ENCODE measurements around the gene PBX1.

Gene PBX1

DNA sequence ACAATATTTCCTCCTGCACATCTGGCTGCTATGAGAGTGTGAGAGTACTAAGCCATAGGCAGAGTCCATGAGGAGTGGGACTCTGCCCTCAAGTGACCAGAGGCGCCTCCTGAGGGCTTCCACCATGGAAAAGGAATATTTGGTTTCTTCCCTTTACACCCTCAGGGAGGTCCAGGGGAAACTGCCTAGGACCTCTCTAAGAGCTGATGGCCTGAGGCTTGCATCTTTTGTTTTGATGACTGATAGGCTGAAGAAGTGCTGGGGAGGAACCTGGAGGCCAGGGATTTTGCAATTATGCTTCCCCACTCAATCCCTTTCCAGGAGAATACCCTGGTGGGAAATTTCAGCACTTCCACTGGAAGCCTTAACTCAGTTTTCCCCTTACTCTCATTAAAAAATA is 111.0 kb downstream of the PBX1 start:
- DNase-seq (ENCODE audit: low read depth), result no peak

DNA sequence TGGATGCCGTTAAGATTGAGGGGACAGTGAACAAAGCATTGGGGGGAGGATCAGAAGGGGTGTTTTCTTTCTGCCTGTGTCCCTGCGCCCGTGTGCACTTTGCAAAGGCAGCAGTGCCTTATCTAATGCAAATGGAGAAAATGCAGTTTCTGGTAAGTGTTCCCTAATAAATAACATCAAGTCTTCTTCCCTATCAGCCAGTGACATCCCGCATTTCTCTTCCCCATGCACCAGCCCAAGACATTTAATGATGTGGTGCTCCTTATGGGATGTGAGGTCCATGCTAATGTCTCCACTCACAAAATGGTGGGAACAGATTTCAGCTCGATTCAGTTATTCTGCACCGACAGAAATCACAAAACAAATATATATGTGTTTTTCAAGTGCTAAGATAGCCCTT is 111.8 kb downstream of the PBX1 start:
- no peak for DNase-seq (ENCODE audit: low read depth)

DNA sequence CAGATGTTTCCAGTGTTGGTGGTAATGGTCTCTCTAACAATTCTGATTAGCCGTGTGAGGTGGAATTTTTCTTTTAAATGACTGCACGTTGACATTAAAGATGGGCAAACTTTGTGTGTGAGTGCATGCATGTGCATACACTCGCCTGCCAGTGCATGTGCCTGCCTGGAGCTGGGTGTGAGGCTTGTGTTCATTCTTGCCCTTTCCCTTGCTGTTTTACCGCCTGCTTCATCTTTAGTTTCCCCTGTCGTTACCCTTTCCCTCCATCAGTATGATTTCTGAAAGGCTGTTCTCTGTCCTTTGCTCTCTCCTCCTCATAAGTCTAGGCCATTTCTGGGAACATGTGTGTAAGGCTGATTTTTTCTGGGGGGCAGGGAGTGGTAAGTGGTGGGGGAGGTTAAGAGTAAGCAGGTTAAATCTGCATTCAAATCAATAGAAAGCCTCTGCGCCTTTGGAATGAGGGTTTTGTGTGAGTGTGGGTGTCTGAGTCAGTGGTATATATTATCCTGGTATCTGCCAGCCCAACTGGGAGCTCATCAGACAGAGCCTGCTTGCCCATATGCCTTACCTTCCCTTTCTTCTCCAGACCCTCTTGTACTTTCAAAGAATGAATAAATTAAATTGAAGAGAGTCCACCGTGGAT is 112.5 kb downstream of the PBX1 start:
- DNase-seq (ENCODE audit: low read depth), result no peak

DNA sequence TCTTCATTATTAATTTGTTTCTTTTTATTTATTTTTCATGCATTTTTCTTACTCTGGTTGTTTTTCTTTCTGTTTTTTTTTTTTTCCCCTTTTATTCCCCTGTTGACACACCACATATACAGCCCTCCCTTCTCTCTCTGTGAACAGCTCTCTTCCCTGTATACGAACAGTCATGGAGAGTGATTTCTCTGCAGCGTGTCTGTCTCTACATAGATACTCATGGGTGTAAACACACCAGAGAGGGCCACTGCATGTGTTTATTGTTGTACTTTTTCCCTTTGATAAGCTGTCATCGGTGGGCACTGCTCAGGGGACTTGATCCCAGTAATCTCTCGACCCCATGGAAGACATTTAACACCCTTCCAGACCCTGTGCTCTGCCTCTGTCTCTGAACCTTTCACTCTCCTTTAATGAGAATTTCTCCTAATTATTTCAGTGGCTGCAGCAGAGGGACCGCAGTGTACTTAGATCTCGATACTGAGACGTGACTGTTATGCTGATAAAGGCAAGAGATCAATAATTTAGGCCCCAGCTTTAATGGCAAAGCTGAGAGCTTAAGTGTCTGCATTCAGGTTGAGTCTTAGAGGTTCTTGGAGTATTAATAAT is 113.1 kb downstream of the PBX1 start:
- no peak for DNase-seq (ENCODE audit: low read depth)

DNA sequence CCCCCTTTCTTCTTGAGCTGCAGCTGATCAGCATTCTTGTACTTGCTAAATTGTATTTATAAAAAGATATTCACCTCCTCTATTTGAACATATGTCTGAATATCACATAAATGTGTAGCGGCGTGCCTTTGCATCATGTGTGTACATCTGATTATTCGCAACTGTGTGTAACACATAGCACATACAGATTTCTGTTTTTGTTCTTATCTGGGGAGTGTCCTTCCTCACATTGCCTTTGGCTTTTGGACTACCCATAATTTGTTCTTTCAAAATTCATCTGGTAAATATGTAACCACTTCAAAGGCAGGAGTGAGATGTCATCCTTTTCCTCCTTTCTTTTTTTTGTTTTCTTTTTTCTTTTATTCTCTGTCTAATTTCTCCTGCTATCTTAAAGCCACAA is 113.6 kb downstream of the PBX1 start:
- DNase-seq (ENCODE audit: low read depth), result no peak

DNA sequence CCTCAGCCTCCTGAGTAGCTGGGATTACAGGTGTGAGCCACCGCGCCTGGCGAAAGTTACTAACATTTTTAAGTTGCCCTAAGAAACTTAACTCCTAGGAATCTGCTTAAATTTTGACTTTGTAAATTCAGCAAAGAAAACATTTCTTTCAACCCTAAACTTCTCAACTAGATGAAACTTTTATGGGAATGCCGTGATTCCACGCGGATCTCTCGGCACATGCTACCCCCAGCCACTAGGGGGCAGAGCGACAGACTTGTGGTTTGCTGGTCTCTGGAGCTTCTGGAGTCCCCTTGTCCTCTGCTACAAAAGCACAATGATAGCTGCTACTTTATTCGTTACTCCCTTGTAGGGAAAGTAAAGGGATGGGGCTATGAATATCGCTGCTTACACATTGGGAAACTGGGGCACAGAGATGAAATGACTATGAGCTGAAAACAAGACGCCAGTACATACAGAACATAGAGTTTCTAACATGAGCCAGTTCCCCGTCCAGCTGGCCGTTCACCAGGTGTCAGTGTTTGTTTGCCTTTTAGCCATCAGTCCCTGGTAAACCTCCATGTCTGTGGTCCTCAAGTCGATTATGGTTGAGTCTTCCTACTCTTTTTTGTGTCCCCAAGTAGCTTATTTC is 114.7 kb downstream of the PBX1 start:
- no peak for DNase-seq (ENCODE audit: low read depth)

DNA sequence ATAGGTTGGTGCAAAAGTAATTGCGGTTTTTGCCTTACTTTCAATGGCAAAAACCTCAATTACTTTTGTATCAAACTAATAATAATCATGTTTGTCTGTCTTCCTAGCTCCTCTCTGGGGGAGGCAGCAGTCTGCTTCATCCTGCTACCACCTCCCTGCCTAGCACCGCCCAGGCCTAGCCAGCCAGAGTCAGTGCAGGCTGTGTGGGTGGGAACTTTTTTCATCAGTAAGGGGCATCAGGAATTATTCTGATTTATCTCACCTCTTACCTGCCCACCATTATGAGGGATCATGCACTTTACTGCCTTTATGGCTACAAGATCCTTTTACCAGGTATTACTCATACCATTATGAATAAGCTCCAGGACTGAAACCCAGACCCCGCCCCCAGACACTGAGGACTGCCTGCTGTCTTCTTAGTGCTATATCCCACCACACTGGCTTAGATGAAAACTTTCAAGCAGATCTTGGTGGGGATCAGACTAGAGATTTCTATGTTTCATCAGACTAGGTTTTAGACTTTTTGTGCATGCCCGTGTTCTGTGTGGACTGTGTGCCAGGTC is 116.4 kb downstream of the PBX1 start:
- no peak for DNase-seq (ENCODE audit: low read depth)

DNA sequence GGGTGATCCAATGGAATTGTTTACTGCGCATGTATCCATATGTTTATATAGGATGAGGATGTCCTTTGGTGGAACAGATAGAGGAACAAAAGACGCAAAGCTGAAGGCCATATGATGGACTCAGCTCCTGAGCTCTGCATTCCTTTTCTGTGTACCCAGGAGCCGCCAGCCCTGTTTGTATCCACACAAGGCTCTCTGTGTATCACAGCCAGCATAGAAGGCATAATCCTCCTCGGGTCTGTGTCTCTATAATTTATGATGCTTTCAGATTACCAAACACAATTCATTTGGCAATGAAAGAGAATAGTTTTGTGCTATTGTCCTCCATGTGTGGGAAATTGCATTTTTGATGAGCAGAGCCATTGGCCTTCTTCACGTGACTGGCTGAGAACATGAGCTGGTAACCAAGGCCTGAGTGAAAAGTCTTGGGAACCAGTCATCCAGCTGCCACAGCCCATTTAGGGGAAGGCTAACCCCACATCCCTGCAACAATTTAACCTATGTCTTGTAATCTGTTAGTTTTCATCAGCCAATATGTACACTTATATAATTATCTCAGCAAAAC is 119.2 kb downstream of the PBX1 start:
- no peak for DNase-seq (ENCODE audit: low read depth)

DNA sequence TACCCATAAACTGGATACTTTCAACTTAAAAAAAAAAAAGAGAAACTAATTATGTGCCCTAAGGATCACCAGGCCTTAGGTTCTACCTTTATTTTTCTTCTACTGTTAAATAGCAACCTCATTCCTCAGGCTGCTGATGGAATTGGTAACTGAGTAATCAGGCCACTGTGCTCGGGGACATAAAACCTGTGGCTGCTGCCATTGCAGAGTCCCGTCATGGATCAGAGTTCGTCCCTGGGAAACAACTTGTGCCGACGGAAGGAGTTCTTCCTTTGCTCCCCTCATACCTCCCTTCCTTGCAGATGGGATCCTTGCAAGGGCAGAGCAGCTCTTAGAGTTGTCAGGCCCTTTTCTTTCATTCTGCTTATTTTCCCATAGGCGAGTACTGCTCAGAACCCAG is 123.6 kb downstream of the PBX1 start:
- no peak for DNase-seq (ENCODE audit: low read depth)

DNA sequence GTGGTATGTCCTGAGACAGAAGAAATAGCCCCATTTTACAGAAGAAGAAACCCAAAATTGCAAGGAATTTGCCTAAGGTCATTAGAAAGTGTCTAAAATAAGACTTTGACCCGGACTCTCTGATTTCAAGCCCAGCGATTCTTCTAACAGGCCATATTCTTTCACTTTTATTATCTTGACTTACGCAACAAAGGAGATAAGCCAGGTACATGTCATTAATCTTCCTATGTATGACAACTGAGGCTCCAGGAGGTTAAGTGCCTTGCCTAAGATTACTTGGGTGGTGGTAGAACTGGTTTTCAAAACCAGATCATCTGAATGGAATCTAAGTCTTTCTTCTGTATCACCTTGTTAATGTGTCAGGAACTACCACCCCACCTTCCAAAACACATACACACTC is 124.3 kb downstream of the PBX1 start:
- no peak for DNase-seq (ENCODE audit: low read depth)

DNA sequence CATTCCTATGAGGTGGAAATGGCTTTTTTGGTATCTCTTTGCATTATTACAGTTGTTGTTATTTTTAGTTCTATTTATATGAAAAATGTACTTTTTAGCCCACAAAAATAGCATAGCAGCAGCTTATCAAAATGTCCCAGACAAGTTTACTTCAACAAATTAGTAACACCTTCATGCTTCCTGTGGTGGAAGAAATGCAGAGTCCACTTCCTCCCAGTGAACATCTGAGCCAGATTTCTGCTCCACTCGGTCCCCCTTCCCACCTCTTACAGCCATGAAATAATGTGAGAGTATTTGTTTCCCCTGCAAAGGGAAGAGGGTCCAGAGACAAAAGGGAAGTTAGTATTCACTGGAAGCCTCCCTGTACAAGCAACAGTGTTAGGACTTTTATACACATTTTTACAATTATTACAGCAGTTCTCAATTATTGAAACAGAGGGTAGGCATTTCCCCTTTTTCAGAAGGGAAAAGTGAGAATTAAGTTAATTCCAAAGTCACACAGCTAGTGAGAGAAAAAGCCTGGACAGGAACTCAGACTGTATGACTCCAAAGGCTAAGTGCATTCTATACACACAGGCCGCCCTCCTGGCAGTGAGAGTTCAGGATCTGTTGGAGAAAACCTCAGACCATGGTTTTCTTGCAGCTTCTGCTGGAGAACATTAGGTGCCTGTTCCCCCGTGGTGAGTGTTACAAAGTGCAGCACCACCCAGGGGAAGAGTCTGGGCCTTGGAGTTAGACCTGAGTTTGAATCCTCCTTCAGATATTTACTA is 126.5 kb downstream of the PBX1 start:
- DNase-seq (ENCODE audit: low read depth), result no peak

DNA sequence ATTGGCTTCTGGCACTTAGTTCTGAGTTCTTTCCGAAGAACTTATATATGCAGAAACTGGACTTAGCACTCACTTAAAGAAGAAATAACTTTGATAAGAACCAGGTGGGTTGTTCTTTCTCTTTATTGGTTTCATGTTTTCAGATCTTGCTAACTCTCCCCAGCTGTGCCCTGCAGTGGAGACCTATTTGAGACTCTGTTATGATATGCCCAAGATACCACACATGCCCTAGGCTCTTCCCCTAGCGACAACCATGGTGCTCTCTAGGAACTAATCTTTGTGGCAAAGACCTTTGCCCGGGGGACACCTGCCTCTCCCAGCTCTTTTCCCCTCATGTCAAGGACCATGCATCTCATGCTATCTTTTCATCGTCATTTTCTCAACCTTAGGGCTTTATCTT is 128.8 kb downstream of the PBX1 start:
- no peak for DNase-seq (ENCODE audit: low read depth)

DNA sequence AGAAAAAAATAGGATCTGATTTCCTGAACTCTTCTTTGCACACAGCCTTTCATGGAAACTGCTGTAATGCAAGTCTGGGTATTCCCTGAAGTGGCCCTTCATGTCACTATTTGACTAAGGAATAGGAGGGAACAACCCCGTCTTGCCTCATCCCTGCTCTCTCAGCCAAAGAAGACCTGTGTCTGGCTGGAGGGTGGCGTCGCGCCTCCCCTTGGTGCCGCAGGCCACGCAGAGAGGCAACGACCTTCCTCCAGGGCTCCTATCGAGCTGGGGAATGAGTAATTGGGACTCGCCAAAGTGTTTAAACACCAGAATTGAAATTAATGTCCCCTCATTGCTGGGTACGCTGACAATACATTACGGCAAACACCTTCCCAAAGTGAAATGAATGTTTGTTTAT is 129.8 kb downstream of the PBX1 start:
- no peak for DNase-seq (ENCODE audit: low read depth)

DNA sequence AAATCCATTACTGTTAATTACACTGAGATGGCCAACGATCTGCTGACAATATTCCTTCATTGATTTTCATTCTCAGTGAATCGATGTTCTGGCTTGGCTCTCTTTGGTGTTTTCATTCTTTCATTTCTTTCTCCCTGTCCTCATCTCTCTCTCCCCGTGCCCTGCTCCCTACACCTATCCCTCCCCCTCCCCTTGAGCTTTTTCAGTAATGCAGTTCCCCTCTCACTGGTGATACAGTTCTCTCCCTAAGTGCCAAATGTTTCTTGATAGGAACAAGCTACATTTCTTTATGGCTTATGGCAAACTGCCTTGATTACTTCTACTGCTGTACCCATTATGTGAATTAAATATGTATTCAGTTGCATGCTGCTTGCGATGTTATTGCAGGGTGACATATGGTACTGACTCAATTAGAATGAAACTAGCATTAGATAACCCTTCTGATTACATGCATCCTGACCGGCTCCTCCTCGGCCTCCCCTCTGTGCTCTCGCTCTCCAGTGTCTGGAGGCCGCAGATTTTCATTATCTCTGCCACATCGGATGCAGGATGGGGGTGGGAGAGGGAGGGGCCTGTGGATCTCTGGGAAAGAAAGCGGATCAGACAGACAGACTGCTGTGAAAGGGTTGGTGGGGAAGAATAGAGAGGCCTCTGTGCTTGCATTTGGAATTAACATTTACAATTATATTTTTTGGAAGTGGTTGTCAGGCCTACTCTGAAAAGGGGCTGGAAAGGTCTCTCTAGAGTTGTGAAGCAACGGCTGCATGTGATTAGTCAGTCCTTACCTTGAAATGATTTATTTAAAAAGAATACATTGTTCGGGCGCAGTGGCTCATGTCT is 130.9 kb downstream of the PBX1 start:
- no peak for DNase-seq (ENCODE audit: low read depth)

DNA sequence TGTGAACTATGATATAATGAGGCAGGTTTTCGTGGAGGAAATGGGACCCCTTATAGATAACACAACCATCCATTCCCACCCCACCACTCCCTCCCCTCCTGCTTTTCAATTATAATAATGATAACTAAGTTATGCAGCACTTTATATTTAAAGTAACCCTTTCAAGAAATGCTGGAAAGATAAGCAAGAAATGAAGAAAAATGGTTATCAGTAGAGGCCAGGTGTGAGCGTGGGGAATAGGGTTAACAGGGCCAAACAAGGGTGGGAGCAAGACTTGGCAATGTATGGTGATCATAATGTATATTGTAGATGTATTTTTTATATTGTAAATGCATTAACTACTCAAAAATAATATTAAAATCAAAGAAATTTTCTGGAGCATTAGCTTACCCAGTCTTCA is 133.4 kb downstream of the PBX1 start:
- no peak for DNase-seq (ENCODE audit: low read depth)

DNA sequence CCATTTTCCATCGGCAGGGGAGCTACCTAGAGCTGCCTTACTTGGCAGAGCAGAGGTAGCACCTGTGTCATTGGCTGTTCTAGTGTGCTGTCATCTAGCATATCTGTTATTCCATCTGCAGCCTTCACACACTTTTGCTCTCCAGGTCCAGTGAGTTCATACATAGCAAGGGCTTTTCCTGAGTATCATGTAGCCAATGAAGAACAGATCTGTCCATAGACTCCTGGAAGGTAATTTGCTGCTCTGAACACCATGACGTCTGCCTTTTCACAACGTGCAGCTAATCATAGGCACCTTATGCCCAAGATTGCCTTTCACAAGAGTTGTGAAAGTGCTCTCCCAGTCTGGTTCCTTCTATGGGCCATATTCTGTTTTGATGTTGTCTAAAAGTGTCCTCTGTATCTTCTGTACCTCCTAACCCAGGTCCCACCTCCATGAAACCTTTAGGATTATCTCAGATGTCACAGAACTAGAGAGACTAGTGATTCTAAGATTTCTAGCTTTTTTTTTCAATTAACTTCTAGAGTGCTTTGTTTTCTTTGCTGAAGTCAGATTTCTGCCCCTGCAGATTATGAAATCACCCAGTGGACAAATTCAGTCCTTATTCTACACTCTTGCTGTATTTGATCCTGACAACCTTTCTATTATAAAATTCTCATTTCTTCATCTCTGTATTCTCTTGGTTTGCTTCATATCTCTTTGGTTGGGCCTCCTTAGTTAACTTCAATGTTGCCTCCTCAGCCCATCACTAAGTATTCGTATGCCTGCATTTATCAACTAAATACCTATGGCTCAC is 134.8 kb downstream of the PBX1 start:
- DNase-seq (ENCODE audit: low read depth), result no peak

DNA sequence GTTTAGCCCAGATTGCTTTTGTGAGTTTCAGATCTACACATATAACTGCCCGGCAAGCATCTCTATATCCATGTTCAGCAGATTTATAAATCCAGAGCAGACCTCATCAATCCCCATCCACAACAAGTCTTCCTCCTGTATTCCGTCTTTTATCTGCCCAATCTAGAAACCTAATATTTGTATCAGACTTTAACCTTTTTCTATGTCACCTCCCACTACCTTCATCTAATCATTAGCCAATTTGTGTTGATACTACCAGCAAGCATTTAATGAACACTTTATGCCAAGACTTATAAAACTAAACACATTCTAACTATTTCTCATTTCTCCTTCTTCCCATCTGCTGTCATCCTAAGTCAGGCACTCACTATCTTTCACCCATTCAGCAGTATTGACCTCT is 135.5 kb downstream of the PBX1 start:
- no peak for DNase-seq (ENCODE audit: low read depth)

DNA sequence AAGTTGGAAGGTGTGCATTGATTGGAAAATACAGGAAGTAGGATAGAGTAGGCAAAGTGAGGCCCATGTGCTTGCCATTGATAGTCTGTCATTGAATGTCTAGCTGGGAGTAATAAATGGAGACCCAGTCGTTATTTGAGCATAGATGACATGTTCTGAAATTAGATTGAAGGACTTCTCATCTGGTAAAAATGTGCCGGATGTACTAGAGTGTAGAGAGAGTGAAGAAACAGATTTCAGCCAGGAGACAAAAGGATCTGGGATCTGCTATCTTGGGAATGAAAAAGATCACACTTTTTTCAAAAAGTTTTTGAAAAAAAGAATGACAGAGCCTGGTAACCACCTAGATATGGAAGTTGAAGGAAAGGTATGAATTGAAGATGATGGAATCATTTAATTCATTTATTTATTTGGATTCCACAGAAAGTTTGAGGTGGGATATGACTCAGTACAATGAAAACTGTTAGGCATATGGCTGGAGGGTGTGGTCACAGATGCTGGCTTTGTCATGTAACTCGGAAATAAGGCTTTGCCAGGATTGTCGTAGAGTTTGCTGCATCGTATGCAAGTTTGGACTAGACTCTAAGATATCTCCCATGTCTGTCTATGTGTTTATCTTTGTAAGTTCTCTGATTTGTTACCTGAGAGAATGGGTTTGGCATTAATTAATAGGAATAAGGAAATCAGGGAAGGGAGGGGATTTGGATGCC is 137.1 kb downstream of the PBX1 start:
- no peak for DNase-seq (ENCODE audit: low read depth)

DNA sequence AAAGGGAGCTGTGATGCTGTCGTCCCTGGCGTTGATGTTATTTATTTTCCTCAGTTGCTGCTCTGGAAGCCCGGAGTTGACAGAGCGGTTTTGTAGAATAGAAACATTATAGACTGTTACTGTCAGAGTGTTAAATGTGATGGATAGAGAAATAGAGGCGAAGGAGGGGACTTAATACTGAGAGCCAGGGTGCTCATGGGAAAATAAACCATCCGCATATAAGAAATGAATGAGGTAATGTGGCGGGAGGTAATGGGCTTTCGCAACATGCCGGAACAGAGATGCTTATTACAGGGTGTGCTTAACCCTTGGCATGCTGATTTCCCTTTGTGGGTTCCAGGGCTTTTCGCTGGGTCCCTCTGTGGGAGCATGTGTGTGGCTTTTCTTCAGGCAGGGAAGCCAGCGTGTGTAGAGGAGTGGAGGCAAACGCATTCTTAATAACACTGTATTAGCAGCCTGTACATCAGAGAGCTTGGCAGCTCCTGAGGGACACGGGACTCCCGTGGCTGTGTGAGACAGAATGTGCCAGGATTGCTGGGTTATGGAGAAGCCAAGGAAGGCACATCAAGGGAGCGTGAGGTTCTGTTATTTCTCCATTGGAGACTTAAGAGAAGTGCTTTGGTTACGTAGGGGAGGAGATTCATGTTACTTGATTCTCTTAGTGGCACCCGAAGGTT is 141.0 kb downstream of the PBX1 start:
- DNase-seq (ENCODE audit: low read depth), result no peak

Data from stimulated activated CD8-positive, alpha-beta memory T cell treated with anti-CD3 and anti-CD28 coated beads, Interleukin-7, amount 100 ng/mL, for 24 hours (primary cell).